CD4-positive, alpha-beta T cell treated with Interferon alpha-2 for 1 hour (primary cell): ENCODE measurements around the gene NTM.

Experiments used
- DNase-seq, 2 donors: peaks; one replicate each; pipeline ENCODE4 v3.0.0-alpha.2; 2020 to 2022

The NTM gene

DNA sequence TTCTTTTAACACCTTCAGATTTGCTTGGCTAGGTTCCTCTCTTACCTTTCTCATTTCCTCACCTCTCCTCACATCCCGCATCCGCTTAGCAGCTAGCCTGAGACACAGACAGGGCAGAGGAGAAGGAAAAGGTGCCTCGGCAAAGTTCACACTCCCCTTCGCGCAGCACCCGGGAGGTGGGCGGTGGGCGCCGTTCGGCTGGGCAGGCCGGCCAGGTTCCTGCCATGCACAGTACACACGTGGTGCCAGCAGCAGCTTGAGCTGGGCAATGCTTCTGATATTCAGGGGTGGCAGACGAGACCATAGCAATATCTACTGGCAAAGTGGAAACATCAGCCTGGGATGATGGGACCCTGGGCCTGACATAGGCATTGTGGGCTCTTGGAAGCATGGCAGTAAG is 3.3 kb downstream of the NTM start:
- DNase-seq: no peak

DNA sequence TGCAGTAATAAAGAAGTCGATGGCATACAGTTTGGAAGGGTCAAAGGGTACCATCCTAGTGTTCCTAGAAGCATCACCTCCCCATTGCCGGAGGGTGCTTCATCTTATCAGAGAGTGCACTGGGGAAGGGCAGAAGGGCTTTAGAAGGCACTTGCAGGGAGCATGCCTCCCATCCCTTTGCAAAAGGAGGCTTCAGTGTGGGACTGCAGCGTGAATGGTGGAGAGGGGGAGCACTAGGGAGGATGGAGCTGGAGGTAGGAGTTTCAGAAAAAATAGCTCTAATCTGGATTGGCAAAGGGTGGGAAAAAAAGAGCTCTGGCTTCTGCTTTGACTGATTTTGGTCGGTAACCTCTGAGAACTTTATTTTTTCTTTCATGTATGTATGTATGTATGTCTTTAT is 5.0 kb downstream of the NTM start:
- DNase-seq: no peak

DNA sequence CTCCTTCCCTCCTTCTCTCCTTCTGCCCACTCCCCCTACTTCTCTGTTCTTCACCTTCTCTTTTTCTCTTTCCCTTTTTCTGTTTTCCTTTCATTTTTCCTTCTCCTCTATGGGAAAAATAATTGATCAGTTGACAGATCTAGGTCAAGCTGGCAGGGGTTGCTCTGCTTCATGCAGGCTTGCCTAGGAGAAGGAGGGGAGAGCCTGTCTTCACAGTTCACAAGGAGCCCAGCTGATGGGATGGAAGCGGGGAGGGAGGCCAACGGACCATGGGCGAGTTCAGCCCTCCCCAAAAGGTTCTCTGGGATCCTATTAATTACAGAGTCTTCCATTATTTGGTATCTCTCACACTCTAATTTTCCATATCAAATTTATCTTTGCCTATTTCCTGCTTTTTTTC is 5.5 kb downstream of the NTM start:
- DNase-seq: no peak

DNA sequence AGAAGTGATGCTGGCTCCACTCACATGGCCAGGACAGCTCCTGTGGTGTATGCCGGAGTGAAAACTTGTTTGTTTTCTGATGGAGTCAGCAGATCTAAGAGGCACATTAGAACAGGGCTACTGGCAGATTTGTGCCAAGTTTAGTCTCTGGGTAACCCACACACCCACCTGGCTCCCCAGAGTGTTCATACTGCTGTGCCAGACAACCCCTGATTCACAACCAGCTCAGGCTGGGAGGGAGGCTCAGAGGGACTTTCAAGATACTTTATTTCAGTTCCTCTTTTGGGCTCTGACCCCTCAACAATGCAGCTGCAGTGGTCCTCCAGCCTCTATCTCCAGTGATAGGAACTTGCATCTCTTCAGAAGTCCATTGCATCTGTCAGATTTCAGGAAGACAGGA is 8.5 kb downstream of the NTM start:
- DNase-seq: no peak

DNA sequence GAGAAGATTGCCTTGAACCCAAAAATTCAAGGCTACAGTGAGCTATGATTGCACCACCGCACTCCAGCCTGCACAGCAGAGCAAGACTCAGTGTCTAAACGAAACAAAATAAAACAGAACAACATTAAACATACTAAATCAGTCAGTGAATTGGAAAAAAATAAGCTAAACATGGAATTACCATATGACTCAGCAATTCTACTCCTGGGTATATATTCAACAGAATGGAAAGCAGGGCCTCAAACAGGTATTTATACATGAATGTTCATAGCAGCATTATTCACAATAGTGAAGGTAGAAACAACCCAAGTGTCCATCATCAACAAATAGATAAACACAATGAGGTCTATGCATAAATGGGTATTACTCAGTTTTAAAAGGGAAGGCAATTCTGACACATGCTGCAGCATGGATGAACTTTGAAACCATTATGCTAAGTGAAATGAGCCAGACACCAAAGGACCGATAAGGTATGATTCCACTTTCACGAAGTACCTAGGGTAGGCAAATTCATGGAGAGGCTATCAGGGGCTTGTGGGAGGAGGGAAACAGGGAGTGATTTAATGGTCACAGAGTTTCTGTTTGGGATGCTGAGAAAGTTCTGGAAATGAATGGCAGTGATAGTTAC is 15.5 kb downstream of the NTM start:
- no peak for DNase-seq

DNA sequence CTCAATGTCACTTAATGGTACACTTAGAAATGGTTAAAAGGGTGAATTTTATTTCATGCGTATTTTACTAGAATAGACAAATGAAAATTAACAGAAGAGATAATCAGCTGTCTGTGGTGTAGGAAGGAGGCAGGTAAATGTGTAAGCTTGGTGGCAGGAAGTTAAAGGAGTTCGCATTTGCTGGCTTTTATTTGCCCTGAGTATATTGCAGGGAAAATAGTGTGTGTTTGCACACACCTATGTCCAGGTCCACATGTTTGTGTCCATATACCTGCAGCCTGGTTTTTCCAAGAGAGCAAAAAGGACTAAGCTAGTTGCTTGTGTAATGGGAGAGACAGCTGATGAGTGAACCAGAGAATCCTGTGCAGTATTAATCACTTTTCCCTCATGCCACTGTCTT is 16.0 kb downstream of the NTM start:
- DNase-seq: no peak

DNA sequence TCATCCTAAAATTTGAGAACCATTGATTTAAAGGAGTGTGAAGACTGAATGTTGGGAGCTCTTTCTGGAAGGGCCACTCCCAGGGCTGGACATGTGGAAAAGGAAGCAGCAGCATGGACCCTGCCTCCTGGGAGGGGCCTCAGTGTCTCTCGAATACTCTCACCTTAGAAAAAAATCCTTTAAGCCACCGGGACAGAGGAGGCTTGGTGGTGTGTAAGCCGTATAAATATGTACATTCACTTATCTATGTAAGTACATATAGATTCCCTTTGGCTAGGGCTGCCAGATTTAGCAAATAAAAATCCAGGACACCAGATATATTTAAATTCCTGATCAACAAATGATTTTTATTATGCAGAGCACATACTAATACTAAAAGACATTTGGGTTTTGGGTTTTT is 17.6 kb downstream of the NTM start:
- DNase-seq: no peak

DNA sequence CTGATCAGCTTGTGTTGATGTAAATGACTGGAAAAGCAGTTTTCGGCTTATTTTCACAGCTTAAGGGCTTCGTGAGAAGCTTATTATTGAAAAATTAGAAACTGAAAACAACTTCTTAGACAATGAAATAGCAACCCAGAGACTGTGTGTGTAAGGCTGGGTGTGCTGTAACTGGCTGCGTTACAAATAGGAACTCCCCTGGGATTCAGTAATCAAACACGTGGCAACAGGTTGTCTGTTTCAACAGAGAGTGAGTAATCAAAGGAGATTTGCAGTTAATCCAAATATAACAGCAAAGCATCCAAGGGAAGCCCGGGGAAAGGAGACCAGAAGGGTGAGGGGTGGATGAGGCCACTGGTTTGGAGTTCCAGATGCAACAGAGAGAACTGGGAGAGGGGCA is 19.2 kb downstream of the NTM start:
- DNase-seq: no peak

DNA sequence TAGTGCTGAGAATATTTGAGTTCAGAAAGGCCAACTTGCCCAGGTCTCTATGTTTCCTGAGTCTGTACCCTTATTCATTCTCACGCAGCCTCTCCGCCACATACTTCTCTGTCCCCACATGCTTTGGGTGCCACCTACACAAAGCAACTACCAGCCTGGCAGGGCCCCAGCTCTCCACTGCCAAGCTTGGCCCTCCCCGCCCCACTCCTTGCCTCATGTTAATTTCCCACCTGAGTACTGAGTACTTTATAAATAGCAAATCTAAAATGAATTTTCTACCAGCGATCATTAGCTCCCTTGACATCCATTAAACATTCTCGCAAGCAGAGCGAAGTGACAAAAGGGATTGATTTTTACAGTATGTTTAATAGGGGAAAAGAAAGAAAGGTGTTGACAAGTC is 20.8 kb downstream of the NTM start:
- no peak for DNase-seq

DNA sequence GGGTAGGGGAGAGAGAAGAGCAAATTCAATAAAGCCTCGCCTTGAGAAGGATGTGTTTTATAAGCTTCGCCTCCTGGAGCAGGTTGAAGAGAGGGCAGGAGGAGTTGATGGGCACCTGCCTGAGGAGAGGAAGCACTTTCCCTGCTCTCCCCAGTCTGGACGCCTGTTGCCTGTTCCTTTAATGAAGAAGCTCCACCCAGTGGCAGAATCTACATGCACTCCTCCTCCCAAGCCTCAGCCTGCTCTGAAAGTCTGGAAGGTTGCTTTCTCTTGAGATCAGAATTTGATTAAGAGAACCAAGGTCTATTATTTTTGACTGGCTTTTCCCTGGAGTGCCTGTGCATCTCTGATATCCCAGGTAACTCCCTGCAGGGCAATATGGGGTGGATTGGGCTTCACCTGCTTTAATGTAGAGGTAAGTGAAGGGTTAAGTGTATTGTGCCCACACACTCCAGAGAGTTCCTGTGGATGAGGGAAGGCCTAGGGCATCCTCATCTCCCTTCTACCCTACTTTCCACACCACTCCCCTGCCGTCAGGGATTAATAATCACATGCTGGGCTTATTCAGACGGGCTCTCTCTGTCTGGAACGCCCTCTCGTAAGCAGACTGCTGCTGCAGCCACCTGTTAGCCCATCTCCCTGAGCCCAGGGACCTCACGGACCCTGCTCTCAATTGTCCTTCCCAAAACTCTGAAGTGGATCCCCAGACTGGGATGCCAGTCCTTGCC is 22.3 kb downstream of the NTM start:
- no peak for DNase-seq

DNA sequence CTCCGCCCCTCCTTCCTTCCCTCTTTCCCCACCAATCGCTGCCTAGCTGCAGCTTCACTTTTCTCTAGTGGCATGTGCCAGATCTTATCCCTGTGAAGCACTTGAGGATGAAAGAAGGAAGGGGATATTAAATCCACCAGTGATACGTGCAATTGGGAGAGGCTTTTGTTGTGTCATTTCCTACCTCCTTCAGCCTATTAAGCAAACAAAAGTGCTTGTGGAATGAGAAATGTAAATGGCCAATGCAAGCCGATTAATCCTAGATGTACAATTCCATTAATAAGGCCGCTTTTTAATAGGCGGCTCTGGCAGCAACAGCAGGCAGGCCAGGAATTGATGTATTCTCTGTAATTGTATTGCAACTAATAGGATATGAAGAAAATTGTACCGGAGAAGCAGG is 23.3 kb downstream of the NTM start:
- DNase-seq: no peak

DNA sequence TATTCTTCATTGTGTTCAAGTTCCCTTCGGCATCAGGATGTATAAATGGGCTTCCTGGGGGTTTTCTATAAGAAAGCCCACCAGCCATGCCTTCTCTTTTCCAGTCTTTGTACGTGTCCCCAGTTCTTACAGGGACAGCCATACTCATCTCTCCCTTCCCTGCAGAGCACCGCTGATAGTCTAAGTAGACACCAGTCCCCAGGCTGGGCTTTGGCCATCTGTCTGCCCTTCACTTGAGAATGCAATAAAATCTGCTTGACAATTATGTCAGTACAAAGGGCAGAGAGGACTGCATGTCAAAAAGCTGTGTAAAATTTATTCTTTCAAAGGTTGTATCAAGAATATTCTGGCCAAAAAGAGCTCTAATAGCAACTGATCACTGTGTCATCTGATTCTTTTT is 27.3 kb downstream of the NTM start:
- DNase-seq: no peak

DNA sequence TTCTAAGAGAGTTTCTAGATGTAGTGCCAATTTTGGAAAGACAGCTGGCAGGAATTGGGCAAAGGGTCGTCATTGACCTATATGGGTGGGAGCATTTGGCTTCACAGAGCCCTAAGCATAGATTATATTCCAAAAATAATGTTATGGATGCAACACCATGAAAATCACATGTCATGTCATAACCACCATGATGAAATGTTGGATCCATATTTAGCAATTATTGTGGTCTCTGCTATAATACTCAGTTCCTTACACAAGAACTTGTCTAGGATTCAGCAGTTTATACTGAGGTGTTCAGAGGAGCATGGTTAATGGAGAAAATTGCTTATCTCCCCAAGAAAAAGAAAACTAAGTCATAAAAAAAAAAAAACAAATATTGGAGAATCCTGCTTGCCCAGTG is 31.6 kb downstream of the NTM start:
- no peak for DNase-seq

DNA sequence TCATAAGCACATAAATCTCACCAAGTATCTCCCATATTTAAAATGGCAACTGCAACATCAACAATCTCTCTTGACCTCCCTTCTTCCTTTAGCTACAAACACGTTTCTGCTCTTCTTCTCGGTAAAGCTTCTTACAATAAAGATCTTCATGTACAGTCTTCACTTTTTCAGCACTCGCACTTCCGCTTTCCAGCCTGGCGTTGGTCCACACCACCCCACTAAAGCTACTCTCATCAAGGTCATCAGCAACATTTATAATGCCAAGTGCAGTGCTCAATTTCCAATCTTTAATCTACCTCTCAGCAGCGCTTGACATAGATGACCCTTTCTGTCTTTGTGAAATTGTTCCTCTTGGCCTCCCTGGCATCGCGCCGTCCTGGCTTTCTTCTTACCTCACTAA is 33.6 kb downstream of the NTM start:
- DNase-seq: no peak

DNA sequence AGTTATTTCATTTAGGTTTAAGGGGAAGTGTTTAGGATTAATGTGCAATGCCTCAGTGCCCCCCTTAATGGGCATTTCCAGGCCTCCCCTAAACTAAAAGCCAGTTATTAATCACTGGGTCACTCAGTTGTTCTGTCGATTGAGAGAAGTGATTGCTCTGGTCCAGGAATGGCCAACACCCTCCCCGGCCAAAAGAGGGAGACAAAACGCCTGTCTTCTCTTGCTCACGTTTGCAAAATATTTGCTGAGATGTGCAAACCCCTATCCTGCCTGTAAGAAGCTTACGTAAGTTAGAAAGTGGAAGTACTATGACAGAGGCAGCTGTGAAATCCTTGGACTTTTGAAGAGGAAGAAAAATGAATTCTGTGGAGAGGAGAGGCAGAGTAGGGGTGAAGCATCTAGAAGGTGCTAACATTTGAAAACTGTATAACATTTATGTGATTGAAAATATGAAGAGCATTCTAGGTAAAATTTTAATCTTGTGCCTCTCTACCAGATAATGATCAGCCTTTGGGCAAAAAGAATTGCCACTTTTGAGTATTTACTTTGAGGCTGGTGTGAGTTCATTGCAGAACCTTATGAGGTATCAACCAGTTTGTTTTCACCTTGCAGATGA is 37.7 kb downstream of the NTM start:
- peak in 1 of 2 donors; percentile 19 for DNase-seq

DNA sequence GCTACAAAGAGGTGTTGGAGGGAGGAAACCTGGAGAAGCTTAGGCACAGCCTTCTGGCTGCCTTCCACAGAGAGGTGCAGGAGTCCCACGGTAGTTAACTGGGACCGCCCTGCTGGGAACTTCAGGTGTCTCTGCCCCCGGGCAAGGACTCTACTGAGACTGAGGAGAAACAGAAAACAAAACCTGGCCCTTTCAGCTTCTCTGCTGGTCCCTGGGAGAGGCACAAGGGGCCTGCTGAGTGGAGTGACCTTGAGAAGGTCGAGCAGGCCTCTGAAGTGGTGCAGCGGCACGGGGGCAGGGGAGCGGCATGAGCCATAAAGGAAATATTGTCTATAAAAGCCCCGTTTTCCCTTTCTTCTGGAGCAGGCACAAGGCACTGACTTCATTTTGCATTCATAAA is 38.9 kb downstream of the NTM start:
- no peak for DNase-seq

DNA sequence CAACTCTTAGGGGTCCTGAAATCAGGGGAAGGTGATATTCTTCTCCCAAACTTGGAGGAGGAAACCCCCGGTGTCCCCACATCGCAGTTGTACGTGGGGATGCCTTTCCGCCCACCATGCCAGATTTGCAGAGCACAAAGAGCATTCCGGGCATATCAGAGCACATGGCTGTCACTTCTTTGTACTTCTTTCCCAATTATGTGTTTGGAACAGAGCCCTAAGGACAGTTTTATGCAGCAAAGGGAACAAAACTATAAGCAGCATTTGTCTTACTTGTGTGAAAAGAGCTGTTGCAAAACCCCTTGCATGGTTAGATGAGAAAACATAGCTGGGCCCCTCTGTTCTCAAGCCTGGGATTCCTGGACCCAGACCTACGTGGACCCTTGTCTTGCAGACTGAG is 41.2 kb downstream of the NTM start:
- DNase-seq: no peak

DNA sequence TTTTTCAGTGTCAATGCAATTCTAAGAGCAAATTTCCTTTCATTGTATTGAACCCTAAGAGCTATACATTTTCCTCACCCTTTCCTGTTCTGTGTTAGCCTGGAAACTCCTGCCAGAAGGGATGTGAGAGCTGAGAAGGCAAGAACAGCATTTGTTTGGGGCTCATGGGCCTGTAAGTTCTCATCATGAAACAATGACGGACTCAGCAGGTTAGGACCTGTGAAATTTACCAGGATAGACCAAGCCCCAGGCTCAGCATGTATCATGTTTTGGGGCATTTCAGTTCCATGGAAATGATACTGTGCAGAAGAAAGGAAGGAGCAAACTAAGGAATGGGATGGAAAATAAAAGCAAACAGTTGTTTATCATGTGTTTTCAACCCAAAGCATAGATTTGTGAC is 41.6 kb downstream of the NTM start:
- DNase-seq: no peak

DNA sequence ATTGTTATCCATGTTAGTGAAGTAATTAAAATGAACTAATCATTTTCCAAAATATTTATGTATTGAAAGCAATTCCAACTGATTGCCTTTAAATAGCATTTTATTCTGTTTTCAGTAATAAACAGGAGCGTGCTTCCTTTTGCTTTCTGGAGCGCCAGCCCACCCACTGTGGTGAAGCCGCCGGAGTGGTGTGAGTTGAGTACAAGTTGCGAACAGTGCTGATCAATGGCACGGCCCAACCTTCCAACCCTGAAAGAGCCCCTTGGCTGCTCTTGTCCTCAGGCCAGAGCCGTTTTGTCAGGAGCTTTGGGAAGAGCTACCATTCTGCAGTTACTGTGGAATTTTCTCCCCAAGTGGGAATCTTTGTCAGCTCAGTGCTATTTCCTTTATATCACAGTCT is 42.8 kb downstream of the NTM start:
- no peak for DNase-seq

DNA sequence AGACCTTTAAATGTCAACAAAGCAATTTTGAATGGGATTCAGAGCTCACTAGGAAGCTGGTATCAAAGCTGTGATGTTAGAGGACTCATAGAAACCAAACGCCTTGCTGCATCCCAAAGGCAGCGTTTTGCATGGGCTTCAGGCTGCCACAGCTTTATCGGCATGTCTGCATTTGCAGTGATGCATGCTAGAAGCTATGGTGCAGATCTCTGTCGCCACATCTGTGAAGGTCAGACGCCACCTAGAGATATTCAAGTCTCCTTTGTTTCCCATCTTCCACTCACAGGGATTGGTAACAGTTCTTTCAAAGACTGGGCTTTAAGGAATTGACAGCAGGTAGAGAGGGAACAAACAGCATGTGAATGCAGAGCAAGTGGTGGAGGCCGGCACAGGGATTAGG is 47.8 kb downstream of the NTM start:
- no peak for DNase-seq

DNA sequence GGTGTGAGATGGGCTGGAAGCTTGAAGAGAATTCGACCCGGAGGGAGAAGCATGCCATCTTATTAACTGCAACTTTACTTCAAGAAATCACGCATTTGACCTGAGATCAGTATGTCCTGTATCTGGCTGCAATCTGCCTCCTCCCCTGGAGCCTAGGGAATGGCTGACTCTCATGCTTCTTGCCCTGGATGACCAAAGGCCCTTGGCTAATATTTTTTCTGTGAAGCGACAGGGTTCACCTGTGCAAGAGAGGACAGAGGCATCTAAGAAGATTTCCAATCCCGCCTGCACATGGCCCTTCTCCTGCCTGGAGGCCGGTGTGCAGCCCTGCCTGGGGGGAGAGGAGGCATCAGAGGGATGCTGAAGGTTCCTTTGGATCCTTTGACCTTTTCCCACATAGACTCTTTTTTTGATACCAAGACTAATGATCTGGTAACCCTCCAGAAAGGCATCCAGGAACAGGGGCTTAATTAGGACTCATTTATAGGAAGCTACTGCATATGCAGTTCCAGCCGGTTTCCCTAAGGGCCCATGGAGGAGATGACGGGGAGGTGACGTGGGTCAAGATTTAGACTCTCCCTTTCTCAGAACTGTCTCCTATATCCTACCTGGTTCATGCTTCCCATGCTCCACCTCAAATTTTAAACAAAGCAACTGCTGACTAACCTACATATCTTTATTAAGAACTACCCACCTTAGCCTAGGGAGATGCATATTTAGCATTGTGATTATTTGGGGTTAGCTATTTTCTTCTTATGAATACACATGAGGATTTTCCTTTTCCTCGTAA is 50.8 kb downstream of the NTM start:
- DNase-seq: no peak

DNA sequence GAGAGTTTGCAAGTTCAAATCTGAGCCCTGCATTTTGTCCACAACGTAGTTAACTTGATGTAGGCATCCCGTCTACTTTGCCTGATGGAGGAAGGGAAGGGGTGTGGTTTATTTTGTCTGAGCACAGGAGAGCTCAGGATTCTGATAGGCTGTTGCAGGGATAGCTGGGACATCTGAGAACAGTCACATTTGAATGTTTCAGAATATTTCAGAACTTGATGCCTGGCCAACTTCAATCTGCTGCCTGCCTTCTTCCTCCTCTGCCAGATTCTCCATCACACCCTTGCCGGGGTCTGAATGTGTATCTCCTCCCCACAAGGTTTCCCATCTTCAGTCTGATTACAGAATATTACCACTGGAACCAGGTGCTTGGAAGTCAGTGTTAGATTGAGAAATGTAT is 51.6 kb downstream of the NTM start:
- DNase-seq: no peak

DNA sequence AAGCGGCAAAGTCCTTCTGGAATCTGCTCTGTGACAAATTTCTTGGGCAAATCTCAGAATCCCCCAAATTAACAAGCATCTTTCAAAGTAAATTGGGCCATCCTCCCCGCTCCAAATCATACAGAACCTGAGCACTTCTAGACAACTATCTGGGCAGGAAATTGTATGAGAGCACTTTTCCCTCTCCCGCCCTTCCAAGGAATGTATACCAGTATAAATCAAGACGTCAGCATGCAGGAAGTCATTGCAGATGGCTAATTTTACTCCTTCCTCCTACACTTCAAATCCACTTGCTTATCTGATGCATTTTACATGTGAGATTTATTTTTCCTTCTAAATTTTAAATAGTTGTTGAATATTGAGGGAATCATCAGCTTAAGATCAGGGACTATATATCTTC is 52.1 kb downstream of the NTM start:
- no peak for DNase-seq

DNA sequence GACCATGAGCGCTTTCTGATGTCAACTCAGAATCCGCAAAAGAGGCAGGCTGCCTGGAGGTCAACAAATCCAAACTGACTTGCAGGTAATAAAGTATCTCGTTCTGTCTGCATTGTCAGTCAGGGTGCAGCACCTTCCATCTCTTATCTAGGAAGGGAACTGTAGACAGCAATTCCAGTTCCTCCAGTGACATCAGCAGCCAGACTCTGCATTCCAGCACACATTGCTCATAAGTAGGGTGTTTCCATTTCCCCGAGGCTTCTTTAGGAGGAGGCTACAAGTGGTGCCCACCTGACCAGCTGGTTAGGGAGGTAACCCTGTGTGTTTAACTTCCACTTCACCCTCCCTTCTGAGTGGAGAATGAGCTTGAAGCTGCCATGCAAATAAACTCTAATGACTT is 53.3 kb downstream of the NTM start:
- DNase-seq: no peak
